ENCODE results near the gene DDX23.
"Not testable (repeated sequence)": the region's sequence is repeated elsewhere in the genome, so short reads cannot be mapped to it uniquely, and the experiment has no call there.

The DDX23 gene

DNA sequence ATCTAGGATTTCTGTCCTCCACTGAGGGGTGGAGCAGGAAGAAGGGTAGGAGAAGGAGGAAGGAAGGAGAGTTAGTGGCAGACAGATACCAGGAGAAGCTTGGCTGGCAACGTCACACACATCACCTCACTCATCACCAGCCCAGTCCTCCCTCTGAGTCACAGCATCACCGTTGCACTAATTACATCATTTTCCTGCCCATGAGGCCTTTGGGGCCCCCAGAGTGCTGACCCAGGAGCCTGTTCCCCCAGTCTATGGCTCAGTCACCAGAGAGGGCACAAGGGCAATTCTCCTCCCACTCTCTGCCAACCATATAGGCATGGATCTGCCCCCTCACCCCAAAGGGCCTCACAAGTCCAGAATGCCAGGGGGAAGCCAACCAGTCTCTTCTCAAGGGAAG, 9.1 kb upstream of the DDX23 start:
- no peak for DNase-seq

DNA sequence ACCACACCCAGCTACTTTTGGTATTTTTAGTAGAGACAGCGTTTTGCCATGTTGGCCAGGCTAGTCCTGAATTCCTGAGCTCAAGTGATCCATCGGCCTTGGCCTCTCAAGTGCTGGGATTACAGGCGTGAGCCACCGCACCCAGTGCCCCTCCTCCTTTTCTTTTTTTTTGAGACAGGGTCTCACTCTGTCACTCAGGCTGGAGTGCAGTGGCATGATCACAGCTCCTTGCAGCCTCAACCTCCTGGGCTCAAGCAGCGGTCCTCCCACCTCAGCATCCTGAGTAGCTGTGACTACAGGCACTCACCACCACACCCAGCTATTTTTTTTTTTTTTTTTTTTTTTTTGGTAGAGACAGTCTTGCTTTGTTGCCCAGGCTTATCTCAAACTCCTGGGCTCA, 8.3 kb upstream of the DDX23 start:
- DNase-seq, result not testable (repeated sequence)

DNA sequence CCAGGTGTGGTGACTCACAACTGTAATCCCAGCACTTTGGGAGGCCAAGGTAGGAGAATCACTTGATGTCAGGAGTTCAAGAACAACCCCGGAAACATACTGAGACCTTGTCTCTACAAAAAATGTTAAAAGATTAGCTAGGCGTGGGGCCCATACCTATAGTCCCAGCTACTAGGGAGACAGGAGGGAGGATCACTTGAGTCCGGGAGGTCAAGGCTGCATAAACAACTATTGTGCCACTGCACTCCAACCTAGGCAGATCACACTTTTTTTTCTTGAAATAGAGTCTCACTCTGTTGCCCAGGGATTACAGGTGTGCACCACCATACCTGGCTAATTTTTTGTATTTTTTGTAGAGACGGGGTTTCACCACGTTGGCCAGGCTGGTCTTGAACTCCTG, 7.6 kb upstream of the DDX23 start:
- DNase-seq, result no peak

DNA sequence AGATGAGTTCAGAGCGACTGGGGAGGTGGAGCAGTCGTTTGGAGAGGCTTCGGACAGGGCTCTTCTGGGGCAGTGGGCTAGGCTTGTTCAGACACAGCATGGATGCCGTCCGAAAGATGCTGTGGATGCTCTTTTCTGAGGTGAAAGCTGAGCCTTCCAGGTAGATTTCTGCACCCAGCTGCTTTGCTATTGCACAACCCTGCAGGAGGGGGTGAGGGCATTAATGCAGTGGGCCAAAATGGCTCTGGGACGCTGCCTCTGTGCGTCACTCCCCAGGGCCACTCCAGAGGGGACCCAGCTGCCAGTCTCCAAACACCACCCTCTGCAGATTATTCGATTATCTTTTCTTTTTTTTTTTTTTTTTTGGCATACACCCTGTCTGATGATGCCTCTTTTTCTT, 6.1 kb upstream of the DDX23 start:
- DNase-seq, result no peak

DNA sequence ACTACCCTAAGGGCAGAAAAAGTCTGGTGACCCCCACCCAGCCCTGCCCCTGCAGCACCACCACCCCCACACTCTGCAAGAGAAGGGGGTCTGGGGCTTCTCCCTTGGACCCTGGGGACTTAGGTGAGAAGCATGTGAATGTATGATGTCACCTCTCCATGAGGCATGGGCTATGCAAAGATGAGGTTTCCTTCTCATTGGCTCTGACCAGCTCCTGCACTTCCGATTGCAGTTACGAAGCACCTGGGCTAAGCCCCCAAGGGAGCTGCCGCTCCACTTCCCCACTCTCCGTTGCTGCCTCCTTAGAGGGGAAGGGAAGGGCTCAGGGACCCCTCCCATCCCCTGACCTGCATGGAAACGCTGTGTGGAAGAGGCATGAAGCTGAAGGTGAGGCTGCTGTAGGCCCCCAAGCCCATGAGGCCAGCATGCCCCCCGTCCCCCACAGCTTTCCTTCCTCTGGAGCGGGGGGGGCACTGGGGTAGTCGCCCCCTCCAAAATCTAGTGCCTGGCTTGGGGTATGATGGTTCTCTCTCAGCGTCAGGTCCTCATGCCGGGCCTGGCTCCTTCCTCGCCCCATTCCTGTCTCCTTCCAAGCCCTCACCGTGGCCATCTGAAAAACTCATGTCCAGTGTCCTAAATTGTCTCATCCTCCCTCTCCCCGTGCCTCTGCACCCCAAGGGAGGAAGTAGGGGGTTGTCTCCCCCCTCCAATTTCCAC, 5.5 kb upstream of the DDX23 start:
- no peak for DNase-seq

DNA sequence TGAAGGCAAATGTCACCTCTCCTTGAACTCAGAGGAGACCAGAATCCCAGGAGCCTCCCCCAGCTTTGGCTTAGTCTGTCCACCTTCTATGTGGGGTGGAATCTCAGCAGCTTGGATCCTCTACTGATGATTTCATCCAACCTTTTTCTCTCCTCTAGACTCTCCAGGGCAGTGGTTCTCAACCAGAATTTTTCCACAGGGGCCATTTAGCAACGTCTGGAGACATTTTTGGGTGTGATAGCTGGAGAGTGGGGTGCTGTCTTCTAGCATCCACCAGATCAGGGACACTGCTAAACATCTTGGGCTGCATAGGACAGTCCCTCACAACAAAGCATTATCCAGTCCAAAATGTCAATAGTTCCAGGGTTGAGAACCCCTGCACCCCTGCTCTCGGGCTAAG, 4.4 kb upstream of the DDX23 start:
- DNase-seq, result no peak

DNA sequence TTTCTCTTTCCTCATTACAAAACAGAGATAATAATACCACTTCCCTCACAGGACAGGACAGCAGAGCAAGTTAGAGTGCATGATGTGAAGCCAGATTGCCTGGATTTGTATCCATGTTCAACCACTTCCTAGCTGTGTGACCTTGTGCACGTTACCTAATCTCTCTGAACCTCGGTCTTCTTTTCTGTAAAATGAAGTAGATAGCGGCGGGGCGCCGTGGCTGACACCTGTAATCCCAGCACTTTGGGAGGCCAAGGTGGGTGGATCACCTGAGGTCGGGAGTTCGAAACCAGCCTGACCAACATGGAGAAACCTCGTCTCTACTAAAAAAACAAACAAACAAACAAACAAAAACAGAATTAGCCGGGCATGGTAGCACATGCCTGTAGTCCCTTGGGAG, 3.0 kb upstream of the DDX23 start:
- not testable (repeated sequence) for DNase-seq

DNA sequence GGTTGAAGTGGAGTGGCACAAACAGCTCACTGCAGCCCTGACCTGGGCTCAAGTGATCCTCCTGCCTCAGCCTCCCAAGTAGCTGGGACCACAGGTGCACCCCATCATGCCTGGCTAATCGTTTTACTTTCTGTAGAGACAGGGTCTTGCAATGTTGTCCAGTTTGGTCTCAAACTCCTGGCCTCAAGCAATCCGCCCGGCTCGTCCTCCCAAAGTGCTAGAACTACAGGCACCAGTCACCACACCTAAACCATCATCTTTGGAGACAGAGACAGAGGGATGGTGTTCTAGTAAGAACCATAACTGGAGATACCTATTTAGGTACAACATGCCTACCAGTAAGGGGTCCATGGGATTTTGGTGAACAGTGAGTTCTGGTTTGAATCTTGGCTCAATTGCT, 2.5 kb upstream of the DDX23 start:
- no peak for DNase-seq

DNA sequence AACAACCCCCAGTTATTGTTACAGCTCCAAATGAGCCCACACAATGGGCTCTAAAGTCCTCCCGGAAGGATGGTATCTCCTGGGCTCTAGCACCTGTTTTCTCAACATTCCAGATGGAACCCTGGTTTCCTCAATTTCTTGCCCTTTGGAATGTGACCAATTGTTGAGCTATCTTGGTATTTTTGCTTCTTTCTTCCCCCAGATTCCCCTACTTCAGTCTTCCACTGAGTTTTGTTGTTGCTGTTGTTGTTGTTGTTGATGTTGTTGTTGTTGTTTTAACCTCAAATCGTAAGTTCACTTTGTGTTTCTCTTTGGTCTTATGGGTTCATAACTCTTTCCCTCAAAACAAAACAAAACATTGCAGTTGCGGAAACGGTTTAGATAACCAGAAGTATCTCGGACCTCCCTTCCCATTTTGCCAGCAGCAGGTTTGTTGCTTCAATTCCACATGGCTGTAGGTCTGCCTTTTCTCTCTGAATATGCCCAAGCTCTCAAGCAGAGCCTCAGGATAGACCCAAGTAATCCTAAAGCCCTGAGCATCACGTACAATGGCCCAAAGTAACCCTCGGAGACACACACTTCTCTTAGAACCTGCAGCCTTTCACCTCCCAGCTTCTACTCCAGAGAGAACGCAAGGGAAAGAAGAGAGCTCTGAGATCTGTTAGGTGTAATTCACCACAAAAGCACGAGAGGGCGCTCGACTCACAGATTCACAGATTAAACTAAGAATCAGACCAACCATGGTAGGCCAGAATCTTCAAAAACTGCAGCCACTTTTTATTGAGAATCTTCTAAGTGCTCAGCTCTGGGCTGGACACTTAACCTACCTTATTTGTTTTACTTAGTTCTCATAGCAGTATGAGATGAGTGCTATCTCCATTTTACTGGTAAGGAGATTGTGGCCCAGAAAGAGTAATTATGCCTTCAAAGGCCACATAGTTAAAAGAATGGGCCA, 1.0 kb upstream of the DDX23 start:
- peak; percentile 36 to 82 for DNase-seq

DNA sequence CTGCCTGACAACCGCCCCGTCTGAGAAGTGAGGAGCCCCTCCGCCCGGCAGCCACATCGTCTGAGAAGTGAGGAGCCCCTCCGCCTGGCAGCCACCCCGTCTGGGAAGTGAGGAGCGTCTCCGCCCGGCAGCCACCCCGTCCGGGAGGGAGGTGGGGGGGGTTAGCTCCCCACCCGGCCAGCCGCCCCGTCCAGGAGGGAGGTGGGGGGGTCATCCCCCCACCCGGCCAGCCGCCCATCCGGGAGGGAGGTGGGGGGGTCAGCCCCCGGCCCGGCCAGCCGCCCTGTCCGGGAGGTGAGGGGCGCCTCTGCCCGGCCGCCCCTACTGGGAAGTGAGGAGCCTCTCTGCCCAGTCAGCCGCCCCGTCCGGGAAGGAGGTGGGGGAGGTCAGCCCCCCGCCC, 9.9 kb downstream of the DDX23 start:
- not testable (repeated sequence) for DNase-seq

DNA sequence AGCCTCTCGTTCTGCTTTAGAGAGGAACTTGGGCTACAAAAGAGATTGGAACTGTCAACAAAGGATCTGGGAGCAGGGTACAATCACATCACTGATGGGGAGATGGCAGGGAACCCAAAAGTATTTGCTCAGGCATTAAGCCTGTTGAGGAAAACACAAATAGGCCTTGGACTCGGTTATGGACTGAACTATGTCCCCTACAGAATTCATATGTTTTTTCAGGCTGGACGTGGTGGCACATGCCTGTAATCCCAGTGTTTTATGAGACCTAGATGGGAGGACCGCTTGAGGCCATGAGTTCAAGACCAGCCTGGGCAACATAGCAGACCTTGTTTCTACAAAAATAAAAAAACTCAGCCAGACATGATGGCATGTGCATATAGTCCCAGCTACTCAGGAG, 13.9 kb downstream of the DDX23 start:
- DNase-seq, result no peak

DNA sequence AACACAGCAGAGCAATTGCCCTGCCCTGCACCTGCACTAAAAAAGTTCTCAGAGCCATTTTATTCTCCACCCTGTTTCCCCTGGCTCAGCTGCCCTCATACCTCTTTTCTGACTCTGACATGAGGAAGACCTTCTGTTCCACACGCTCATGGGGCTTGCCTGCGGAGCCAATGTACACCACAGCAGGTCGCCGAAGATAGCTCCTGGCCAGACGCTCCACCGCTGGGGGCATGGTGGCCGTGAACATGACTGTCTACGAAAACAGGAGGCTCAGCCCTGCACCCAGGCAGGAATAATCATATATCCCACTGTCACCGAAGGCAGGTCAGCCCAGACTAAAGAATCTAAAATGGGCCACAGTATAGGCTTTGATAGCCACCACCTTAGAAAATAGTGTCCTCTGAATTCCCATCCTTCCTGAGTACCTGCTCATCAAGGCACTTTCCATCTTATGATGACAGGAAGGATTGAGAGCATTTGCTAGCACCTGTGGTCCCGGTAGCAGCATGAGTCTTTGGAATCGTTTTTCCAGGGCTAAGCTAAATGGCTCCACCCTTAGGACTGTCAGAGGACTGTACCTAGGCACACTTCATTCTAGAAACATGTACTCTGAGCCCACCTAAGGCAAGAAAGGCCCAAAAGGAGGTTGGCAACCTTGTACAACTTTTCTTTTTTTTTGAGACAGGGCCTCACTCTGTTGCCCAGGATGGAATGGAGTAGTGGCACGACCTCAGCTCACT, 19.5 kb downstream of the DDX23 start:
- DNase-seq, result no peak

DNA sequence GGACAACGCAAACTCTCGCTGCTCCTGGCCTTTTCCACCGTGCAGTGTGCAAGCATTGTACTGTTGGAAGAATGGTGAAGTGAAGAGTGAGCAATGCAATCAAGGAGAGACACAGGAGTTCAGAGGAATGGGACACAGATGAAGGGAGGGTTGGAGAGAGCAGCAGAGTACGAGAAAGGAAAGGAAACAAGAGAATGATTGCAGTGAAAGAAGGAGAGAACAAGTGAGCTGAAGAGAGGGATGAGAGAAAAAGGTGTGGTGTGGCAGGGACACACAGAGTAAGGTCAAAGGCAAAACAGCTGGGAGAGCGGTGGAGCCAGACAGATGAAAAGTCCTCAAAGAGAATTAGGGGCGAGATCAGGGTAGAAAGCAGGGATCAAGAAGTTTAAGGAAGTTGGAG, 20.7 kb downstream of the DDX23 start:
- no peak for DNase-seq

DNA sequence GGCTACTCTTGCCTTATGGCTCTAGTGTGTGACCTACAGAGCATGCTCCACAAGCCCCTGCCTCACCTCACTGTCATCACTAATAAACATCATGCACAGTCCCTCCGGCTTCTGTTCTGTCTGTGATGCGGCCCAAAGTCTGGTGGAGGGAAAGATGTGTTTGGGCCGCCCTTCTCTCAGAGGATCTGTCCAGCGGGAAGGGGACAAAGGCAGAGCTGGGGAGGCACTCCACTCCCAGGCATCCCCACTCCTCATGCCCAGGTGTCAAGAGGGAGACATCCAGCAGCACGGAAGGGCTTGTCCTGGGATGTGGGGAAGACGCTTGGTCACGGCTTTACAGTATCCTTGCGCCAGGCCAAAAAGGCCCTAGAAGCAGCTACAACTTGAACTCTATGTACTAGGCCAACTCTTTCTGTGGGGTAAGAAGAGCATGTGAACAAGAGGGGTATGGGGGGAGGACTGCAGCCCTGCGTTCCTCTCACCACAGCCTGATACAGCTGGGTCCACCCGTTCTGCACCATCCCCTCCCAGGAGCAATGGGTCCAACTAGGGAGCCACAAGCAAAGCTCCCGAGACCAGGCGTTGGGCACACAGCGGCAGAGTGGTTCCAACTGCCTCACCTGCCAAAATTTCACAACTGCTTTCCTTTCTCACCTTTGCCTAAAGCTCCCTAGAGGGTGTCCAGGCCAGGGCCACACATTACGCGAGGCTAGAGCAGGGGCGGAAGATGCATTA, 23.0 kb downstream of the DDX23 start:
- no peak for DNase-seq

DNA sequence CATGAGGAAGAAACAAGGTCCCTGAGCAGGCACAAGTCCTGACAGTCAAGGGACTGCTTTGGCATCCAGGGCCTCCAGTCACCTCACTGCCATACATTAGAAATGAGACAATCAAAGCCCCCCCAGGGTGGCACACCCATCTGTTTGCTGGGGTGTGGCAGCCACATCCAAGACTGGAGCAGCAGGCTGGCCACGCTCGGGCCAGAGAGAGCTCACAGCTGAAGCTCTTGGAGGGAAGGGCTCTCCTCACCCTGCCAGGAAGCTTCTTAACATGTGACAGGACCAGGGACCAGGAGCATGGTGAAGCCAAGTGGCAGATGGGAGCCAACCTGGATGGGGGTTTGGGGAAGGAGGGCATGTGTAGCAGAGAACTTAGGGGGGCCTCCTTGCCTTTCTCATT, 23.7 kb downstream of the DDX23 start:
- DNase-seq, result no peak

DNA sequence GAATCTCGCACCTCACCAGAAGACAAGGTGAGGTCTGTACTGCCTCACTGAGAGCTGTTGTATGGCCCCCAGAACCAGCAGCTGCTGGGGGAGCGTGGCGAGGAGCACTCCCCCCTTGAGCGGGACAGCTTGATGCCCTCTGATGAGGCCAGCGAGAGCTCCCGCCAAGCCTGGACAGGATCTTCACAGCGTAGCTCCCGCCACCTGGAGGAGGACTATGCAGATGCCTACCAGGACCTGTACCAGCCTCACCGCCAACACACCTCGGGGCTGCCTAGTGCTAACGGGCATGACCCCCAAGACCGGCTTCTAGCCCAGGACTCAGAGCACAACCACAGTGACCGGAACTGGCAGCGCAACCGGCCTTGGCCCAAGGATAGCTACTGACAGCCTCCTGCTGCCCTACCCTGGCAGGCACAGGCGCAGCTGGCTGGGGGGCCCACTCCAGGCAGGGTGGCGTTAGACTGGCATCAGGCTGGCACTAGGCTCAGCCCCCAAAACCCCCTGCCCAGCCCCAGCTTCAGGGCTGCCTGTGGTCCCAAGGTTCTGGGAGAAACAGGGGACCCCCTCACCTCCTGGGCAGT, 24.4 kb downstream of the DDX23 start:
- no peak for DNase-seq

DNA sequence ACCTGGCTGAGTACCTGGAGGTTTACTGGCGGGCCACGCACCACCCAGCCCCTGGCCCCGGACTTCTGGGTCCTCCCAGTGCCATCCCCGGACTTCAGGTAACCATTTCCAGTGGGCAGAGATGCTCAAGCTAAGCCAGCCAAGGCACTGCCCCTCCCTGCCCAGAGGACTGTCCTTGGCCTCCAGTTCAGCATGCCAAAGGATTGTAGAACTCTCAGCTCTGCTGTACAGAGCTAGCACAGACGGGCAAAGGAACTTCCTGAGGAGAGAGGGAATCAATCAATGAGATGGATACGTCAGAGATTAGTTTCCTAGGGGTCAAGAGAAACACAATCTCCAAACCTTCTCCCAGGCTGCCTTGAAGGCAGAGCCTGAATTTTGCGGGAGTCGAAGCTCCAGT, 24.9 kb downstream of the DDX23 start:
- no peak for DNase-seq

DNA sequence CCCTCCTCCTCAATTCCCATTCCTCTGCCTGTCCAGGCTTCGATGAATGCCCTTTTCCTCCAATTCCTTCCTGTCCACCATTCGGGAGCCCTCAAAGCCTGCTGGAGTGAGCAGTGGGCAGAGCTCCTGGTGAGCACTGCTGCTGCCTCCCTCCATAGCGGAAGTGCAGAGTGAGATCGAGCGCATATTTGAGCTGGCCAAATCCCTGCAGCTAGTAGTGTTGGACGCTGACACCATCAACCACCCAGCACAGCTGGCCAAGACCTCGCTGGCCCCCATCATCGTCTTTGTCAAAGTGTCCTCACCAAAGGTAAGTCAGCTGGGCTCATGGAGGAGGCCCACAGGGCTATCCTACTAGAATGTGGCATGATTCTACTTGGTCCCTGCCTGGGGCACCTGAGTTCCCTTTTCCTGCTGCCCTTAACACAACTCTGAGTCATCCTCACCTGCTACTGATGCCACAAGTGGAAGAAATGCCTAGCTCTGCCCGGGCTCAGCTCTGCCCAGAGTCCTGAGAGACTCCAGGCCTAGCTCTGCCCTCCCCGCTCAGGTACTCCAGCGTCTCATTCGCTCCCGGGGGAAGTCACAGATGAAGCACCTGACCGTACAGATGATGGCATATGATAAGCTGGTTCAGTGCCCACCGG, 25.6 kb downstream of the DDX23 start:
- no peak for DNase-seq

DNA sequence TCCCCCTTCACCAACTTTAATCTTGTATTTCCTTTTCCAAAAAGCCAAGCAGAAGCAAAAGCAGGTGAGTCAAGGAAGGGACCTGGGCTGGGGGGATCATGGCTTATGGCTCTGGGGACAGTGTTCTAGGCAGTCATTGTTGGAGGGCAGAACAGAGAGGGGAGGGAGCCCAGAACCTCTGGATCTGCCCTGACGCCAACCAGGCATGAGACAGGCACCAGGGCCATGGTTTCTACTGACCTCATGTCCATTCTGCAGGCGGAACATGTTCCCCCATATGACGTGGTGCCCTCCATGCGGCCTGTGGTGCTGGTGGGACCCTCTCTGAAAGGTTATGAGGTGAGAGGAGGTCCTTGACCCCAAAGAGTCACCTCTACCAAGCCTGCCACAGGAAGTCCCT, 27.1 kb downstream of the DDX23 start:
- DNase-seq, result no peak

DNA sequence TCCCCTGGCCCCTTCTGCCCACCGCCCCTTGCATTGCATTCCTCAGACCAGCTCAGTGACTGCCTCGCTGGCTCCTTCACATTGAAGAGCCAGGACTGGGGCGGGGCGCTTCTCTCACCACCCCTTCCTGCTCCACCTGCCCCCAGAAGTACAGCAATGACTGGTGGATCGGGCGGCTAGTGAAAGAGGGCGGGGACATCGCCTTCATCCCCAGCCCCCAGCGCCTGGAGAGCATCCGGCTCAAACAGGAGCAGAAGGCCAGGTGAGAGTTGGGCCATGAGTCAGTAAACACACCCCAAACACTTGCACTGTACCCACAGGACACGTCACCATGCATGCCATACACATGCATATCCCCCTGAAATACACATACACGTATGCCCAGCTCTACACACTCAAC, 27.9 kb downstream of the DDX23 start:
- no peak for DNase-seq

DNA sequence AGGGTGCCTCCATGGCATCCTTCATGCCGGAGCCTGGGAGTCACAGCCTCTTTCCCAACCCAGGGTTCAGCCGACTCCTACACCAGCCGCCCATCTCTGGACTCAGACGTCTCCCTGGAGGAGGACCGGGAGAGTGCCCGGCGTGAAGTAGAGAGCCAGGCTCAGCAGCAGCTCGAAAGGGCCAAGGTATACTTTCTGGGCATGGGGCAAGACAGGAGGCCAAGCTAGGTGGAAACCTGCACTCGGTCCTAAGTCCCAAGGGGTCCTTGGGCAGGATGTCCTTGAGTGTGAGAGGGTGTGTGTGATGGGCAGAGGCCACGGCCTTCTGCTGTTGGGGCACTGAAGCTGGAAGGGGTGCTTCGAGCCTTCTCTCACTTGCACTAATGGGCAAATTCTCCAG, 28.7 kb downstream of the DDX23 start:
- DNase-seq, result no peak

DNA sequence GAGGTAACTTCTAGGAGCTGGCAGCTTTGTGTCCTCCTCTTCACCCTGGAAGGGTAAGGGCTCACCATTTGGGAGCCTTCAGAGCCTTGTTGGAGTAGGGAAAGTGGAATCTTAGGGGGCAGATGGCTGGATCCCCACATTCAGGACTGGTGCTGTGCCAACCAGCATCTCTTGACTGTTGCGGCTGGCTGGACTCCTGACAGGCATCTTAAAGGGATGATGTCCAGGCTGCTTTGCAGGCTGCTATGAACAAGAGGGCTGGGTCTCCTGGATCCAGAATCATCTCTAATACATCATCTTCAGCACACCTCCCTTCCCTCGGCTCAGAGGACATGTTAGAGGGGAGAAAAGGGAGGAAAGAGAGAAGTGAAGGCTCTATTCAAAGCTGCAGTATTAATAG, 29.3 kb downstream of the DDX23 start:
- no peak for DNase-seq
